Stimulated activated CD4-positive, alpha-beta T cell treated with anti-CD3 and anti-CD28 coated beads, Interleukin-4, amount 100 ng/mL, for 4 hours (primary cell): ENCODE results near the gene GIMAP2.
"Not testable (repeated sequence)": the region's sequence is repeated elsewhere in the genome, so short reads cannot be mapped to it uniquely, and the experiment has no call there.

Experiments
- DNase-seq, 2 experiments: peaks; one replicate each; pipeline ENCODE4 v3.0.0-alpha.2; 2020

GIMAP2 gene

DNA sequence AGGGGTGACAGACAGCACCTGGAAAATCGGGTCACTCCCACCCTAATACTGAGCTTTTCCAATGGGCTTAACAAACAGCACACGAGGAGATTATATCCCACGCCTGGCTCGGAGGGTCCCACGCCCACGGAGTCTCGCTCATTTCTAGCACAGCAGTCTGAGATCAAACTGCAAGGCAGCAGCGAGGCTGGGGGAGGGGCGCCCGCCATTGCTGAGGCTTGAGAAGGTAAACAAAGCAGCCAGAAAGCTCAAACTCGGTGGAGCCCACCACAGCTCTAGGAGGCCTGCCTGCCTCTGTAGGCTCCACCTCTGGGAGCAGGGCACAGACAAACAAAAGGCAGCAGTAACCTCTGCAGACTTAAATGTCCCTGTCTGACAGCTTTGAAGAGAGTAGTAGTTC lies 6.9 kb upstream of the GIMAP2 start:
- peak in 1 of 2 experiments; percentile 29 for DNase-seq

DNA sequence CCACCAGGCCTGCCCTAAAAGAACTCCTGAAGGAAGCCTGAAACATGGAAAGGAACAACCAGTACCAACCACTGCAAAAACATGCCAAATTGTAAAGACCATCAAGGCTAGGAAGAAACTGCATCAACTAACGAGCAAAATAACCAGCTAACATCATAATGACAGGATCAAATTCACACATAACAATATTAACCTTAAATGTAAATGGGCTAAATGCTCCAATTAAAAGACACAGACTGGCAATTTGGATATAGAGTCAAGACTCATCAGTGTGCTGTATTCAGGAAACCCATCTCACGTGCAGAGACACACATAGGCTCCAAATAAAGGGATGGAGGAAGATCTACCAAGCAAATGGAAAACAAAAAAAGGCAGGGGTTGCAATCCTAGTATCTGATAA lies 5.1 kb upstream of the GIMAP2 start:
- DNase-seq, result not testable (repeated sequence)

DNA sequence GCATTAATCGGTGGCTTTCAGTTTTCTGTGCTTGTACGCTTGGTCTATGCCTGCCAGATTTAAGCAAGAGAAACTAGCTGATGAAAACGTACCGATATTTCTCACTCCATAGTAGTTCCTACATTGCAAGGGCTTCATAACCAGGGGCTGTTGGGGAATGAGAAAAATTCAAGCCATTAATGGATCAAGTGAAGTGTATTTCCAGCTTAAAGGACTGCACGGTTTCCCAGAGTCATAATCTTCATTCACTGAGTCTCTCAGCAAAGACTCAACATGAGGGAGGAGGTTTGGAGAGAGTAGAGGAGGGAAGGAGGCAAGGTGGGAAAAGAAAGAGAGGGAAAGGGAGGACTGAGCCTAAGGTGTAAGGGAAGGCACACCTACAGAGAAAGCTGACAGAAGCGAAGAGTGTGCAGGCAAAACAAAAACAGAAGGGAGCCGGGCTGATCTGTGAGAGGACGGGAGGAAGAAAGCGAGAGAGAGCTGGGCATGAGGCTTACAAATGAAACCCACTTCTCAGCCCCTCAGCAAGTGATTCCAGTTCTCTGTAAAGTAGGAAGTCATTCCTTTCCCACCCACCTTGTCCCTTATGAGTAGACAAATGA lies 625 bp downstream of the GIMAP2 start:
- no peak for DNase-seq

DNA sequence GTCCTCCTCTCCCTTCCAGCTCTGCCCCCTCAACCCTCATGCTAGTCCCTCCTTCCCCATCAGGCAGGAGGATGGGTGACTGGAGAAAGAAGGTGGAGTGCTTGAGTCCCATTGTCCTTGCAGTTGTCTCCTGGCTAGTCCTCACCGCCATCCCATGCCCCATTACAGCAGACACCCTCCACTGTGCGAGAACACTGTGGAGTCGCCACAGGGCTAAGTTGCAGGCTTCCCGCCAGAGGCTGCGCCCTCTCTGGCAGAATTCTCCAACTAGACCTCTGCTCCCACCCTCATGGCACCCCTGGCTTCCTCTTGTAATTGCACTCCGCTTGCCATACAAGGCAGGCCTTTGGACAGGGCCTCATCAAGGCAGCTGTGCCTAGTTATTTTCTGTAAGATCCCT lies 3.1 kb downstream of the GIMAP2 start:
- DNase-seq, result no peak

DNA sequence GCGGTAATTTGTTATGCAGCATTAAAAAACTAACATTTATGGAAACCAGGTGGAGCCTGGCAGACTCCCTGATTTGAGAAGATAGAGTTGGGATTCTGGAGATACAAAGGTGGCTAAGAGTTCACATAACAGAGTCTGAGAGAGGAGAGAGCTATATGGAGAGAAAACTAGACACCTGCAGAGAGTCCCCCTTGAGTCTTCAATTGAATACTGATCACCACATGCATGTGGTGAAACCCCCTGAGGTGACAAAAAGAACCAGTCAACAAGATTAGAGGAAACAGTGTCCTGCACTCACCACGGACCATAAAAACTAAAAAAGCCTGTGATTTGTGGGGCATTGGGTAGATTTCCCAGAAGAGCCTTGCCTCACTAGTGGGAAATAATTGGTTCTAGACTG lies 10.1 kb downstream of the GIMAP2 start:
- no peak for DNase-seq

DNA sequence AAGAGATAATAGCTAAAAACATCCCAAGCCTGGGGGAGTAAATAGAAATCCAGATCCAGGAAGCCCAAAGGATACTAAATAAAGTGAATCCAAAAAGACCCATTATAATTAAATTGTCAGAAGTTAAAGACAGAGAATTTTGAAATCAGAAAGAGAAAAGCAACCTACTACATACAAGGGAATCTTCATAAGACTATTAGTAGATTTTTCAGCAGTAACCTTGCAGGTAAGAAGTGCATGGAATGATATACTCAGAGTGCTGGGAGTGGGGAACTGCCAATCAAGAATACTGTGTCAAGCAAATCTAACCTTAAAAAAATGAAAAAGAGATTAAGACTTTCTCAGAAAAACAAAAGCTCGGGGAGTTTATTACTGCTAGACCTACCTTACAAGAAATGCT lies 17.7 kb downstream of the GIMAP2 start:
- no peak for DNase-seq

DNA sequence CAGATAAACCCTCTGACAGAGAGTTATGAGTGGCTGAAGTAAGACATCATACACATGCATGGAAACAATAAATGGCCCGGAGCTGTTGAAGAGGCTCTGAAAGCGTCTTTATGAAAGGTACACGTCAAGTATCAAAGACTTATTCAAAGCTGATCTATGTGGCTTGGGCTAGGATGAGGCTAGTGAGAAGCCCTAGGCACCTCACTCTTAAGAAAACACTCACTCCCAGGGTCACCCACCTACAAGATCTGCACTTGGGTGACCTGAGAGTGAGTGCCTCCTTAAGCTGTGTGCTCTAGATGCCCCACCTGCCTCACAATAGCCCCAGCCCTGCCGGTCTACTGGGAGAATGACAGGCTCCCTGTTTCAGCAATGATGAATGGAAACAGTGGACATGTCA lies 29.8 kb downstream of the GIMAP2 start:
- DNase-seq, result no peak

DNA sequence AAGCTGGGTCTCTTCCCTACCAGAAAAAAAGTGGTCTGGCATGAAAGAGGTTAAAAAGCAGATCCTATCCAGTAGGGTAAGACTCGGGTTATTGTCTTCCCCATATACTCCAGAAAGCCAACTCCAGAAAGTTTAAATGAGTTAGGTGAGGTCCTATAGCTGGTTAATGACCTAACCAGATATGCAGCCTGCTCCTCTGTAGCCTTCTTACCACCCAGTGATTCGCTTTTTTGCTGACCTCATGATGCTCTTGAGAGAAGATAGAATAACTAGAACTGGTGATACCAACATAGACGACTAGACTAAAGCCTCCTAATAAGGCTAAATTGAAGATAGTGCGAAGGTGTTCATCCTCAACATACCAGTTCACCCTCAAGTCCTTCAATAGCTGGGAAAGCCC lies 30.2 kb downstream of the GIMAP2 start:
- DNase-seq, result no peak

DNA sequence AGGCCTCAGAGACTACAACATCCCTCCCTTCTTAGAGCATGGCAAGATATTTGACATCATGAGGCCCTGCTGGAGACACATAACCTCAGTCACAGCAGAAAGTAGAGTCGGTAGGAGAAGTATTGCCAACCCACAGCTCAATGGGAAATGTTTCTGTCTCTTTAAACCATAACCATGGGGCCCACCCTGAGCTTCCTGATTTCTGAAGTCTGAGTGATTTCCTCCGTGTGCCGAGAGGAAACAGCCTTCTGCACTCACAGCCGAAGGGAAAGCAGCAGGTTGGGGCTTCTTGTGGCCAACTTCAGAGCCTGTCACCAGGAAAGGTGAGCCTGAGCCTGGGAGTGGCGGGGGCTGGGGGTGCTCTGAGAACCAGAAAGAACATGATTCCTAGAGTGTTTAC lies 30.9 kb downstream of the GIMAP2 start, which contains the start of gene GIMAP1:
TSS of gene GIMAP1 (plus strand) at position 246 of the 400 bp plus-strand sequence. CDS start 2,435 bp downstream, outside the sequence.
- DNase-seq, result peak; percentile 41 to 62

DNA sequence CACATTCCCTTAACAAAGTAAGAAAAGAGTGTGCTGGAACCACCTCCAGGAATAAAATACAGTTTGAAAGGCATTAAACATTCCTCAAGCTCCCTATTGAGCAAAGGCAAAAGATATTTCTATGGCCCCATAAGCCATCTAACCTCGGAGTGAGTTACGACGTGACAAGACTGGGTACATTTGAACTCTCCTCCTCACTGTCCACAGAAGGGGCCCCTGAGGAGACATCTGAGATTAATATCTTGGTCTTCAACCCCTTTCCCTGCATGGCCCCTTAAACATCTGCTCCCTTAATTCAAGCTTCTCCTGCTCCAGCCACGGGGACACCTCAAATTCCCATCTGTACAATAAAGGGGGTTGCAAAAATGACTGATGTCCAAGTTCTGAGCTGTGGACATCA lies 31.4 kb downstream of the GIMAP2 start:
- no peak for DNase-seq

DNA sequence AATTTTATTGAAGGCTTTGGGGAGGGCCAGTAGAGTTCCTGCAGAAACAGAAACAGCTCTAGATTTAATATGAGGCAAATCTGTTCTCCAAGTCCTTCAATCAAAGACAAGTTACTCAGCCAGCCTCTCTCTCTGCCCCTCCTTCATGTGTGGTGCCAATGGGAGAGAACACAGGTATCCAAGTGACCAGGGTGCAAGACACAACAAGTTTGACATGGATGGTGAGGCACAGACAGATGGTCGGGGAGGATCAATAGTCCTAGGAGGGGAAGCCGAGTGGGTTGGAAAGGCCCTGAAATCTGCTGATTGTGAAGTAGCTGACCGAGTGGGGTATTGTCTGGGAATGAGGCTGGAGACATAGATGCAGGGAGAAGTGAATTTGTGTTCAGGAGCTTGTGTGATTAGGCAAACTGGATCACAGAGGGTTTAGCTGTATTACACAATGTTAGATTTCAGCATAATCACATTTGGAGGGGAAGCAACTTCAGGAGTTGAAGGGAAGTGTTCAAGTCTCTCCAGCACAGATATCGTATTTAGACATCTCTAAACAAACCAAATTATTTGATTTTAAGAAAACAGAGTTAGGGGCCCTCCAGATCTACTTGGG lies 32.4 kb downstream of the GIMAP2 start:
- no peak for DNase-seq

DNA sequence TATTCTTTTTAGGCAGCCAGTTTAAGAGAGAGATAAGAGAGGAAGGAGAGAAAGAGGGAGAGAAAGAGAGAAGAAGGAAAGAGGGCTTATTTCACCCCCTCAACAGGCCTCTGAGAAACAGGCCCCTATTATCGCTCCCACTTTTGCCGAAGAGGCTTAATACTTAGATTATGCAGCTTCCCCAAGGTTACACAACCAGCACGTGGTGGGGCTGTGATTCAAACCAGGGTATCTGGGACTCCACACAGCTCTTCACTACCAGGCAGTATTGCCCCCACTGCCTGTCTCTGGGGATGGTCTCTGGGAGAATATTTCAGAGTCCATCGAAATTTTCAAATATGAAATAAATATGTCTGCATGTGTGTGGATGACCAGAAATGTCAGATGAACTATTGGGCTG lies 33.9 kb downstream of the GIMAP2 start:
- no peak for DNase-seq

DNA sequence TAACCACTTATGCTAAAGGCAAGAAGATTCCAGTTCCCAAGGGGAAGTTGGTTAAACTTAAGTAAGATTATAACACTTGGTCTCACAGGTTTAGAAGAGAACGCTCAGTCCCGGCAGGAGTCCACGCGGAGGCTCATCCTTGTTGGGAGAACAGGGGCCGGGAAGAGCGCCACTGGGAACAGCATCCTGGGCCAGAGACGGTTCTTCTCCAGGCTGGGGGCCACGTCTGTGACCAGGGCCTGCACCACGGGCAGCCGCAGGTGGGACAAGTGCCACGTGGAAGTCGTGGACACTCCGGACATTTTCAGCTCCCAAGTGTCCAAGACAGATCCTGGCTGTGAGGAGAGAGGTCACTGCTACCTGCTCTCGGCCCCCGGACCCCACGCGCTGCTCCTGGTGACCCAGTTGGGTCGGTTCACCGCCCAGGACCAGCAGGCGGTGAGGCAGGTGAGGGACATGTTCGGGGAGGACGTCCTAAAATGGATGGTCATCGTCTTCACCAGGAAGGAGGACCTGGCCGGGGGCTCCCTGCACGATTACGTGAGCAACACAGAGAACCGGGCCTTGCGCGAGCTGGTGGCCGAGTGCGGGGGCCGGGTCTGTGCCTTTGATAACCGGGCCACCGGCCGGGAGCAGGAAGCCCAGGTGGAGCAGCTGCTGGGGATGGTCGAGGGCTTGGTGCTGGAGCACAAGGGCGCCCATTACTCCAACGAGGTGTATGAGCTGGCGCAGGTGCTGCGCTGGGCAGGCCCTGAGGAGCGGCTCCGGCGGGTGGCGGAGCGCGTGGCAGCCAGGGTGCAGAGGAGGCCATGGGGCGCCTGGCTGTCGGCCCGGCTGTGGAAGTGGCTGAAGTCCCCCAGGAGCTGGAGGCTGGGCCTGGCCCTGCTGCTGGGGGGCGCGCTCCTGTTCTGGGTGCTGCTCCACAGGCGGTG lies 34.7 kb downstream of the GIMAP2 start:
- DNase-seq, result no peak

DNA sequence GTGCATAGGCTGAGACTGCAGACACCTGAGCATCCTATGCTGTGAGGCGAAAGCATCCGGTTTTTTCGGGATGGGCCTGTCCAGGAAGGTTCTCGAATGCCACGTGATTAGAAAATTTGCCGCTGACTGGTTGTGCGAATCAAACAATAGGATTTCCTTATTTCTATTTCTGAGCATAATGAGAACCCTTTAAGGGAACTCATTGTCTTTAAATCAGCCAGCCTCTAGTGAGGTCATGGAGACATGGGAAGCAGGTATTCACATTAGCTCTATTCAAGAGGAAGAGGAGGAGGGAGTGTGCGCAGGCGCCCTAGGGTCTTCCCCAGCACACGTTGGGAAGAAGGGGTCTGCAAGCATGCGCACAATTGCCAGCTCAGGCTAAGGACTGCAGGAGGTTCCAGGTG lies 36.5 kb downstream of the GIMAP2 start:
- DNase-seq, result no peak

DNA sequence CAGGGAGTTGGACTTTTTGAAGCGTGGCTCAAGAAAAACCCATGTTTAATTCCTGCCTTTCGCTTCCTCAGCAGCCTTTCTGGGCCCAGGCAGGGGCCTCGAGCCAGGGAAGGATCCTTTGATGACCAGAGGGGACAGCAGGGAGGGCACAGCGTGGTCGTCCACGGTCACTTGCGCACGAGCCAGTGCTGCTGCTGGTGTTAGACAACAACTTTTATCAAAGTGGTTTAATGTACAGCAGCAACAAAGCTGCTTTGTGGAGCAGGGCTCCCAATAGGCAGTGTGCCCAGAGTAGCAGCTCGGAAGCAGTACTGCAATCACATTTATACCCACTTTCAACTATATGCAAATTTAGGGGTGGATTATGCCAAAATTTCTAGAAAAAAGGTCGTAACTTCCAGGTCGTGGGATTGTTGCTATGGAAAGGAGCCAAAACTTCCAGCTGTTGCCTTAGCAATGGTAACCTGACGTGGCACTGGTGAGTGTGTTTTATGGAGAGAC lies 37.0 kb downstream of the GIMAP2 start:
- no peak for DNase-seq

DNA sequence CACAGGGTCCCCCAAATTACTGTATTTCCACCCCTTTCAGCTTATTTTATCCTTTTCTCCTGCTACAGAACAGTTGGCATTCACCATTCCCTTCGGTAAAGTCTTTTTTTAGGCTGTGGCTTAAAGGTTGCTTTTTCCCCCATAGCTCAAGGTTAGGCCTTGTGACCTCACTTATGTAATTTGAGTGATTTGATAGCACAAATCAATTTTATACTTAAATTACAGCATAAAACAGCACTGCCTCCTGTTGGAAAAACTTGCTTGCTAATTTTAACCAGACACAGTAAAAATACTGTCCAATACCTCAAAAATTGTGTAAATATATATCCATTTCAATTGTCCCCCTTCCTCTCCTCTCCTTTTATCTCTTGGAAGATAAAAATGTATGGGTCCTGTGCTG lies 38.0 kb downstream of the GIMAP2 start:
- no peak for DNase-seq

DNA sequence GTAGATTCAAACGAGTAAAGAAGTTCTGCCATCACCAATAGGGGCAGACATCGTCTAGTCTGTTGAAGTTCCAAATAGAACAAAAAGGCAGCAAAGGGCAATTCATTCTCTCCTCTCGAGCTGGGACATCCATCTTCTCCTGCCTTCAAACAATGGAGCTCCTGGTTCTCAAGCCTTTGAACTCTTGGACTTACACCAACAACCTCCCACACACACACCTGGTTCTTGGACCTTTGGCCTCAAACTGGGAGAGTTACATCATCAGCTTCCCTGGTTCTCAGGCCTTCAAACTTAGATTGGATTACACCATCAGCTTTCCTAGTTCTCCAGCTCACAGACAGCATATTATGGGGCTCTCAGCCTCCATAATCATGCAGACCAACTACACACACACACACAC lies 41.9 kb downstream of the GIMAP2 start:
- no peak for DNase-seq

DNA sequence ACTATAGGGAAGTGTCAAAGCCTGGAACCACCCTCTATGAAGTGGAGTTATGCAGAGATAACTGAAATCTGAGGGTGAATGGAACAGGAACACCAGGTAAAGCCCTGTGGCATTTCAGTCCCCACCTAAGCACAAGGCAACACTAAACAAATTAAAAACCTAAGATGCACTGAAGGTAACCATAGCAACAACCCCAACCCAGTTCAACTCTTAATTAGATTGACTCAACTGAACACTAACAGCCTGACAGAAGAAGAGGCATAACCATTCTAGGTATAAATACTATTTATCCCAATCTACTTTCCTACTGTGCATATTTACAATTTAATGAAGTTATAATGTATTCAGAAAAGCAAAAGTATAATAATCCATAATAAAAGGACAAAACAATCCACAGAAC lies 42.5 kb downstream of the GIMAP2 start:
- DNase-seq, result no peak

DNA sequence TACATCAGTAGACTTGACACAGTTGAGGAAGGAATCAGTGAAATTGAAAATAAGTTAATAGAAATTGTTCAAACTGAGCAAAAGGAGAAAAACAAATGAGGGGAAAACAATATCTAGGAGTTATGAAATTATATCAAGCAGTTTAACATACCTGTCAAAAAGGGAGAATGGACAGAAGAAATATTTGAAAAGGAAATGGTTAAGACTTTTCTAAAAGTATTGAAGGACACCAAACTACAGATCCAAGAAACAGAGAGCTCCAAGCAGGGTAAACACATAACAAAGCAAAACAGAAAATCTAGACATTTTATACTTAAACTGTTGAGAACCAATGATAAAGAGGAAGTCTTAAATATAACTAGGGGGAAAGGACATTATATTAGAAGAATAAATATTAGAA lies 43.1 kb downstream of the GIMAP2 start:
- no peak for DNase-seq

DNA sequence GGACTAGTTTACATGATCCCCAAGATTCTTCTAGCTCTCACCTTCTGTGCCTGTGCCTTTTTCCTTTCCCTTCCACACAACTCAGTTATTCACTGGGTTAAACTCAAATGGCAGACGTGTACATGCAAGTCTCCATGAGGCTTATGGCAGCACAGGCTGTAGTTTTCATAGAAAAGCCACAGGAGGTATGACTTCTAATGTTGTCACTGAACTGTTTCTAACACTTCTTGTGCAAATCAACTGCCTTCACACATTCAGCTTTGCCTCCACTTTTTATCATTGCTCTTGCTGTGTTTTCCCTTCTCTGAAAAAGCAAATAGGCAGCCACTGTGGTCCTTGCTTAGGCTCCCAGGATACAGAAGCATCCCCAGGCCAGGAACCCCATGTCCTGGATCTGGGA lies 46.4 kb downstream of the GIMAP2 start:
- DNase-seq, result no peak

DNA sequence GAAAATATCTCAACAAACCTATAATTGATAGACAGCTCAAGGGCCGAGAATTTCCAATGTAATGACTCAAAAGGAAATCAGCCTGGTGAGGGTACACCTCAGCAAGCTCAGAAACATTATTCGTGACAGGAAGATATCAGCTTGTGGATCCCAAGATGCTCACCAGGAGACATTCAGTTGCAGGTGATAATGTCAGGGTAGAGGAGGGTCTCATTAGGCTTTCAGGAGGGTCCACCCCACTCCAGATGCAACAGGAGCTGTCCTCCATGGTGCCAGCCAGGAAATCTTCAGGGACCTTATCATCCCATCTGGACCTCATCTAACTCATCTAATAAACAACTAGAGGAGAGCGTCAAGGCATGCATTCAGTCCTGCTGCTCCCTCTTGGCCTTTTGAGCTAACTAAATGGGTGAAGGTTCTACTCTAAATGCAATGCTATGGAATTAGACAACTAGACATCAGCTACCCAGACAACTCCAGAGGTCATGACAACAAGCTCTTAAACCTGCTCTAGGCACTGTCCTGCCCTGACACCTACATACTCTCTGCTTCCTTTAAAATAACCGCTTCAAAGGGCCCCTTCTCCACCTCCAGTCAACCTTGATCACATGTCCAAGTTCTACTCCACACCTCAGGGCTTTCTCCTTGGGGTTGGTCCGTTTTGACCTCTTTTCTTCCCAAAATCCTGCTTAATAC lies 47.4 kb downstream of the GIMAP2 start:
- DNase-seq, result no peak

DNA sequence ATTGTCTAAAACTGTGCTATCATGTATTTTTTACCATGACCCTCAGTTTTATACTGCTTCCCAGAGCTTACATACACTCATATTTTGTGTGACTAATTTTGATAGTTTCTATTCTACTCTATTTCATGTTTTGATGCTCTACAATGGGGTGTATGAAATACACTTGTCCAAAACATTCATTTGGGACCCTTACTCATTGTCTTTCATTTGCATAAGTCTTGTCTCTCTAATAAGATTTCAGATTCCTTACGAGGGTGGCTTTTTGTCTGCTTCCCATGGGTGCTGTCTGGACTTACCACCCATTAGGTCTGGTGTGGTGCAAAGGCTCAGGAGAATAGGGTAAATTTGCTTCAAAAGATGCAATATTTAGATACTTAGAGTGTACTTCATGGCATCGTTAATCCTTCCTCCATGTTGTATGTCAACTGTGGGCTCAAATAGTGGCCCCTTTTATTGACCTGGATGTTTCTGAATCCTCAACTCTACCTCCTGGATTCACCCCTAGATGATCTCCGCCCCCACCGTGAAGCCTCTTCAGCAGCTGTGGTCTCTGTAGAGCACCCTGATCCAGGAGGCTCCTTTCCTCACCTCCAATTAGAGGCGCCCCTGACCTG lies 48.1 kb downstream of the GIMAP2 start:
- no peak for DNase-seq

DNA sequence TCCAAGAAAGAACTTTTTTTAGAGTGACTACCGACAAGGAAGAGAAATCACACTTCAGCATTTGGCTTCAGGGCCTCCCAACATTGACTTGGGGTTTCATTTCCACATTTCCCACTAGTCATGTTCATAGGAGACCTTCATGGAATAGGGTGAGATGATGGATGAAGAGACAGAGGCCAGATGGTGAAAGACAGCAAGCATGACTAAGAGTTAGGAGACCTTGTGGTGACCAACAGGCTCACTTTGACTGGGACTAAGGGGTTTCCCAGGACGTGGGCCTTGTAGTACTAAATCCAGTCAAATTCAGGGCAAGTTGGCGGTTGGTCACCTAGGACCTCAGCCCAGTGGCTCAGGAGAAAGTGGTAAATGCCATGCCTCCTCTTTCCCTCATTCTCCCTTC lies 48.7 kb downstream of the GIMAP2 start:
- DNase-seq, result no peak
